ENCODE measurements around the gene GPR162.
"Not testable (repeated sequence)": the region's sequence is repeated elsewhere in the genome, so short reads cannot be mapped to it uniquely, and the experiment has no call there.

The GPR162 gene

DNA sequence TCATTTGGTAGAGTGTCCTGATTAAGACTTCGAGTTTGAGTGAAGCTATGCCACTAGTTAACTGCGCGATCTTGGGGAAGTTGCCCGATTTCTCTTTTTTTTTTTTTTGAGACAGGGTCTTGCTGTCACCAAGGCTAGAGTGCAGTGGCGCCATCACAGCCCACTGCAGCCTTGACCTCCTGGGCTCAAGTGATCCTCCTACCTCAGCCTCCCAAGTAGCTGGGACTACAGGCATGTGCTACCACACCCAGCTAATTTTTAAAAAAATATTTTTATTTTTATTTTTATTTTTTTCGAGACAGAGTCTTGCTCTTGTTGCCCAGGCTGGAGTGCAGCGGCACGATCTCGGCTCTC, 52.4 kb downstream of the GPR162 start:
- not testable (repeated sequence) for DNase-seq (ENCODE audit: low read depth, low spot score)
